ENCODE data around the gene RABIF.
A peak's percentile ranks its signal among the peaks of the same experiment; 100 is the strongest.

The RABIF gene

DNA sequence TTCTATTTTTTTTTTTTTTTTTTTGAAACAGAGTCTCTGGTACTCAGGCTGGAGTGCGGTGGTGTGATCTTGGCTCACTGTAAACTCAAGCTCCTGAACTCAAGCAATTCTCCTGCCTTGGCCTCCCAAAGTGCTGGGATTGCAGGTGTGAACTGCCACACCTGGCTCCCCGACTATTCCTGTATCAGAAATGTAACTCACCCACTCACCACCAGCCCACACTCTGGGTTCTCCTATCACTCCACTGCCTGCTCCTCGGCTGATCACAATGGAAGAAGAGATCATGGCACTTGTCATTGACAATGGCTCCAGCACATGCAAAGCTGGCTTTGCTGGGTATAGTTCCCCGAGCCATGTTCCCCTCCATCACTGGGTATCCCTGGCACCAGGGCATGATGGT, 15.9 kb downstream of the RABIF start:
- DNase-seq (ENCODE audit: low read depth): no peak

DNA sequence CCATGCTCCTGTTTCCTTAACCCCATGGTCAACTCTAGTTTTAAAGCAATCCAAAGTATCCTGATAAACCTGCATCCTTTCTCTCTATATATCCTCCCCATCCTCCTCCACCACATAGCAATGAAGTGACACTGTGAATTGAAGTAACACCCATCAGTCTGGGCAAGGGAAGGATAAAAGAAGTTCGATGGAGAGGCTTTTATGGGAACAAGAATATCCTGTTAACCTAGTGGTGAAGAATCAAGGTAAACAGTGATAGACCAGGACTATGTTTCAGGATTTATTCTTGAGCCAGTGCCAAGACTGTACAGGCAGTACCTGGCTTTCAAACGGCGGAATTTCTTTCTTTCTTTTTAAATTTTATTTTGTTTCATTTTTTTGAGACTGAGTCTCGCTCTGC, 17.6 kb downstream of the RABIF start:
- no peak for DNase-seq (ENCODE audit: low read depth)

DNA sequence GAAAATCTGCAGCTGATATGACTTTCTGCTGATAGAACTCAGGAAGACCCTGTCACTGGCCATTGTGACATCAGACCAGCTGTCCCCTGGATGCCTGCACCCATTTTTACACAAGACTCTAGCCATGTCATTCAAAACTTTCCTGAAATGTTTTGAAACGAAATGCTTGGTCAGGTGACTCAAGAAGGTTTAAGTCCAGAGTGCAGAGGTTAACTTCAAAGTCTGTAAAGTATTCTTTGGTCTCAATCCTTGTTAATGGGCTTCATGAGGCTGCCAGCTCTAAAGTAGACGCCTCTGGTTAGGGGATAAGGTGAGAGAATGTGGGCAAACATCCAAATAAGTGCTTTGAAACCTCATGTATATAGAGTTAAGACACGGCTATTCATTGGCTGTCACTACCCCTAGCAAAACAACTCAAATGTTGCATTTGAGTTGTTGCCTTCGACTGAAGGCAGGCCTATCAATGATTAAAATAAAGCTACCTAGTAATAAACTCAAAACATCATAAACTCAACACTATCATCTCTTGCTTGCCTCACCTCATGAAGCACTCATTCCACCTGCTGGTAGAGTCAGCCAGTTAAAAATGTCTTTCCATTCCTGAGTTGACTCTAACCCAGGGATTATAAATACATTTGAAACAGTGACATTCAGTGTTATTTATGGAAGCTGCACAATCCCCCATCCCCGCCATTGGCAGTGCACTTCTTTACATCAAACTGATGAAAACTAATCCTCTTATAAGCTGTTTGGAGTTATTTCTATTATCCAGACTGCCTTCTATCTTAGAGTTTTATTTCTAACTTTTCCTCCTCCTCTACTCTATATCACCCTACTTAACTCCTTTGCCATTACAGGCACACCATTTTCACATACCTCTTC, 26.0 kb downstream of the RABIF start:
- no peak for DNase-seq (ENCODE audit: low read depth)

DNA sequence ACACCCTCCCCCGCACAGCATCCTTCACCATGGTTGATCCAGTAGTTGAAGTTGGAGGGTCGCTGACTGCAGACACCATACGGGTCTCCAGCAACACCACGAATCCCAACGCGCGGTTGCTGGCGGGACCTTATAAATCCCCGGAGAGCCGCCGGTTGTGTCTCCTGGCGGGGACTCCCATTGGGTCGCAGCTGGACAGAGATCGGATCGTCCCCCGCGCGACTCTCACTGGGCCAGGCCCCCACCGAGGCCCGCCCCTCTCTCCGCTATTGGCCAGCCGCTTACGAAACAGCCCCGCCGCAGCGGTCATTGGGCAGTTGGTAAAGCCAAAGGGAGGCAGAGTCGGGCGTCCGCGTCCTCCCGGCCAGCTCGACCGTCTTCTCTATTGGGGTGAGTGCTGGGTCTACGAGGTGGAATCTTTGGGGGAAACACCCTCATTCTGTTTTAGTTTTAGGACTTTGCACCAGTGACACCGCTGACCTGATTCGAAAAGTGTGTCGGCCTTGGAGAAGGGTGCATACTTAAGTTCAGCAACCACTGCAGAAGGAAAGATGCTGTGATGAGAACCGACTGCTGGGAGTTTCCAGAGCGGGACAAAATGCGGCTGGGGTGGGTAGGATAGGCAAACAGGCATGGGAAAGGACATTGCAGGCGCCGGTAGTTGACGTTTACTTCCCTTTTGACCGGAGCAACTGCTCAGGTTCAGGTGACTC, 27.4 kb downstream of the RABIF start:
- DNase-seq (ENCODE audit: low read depth): no peak

DNA sequence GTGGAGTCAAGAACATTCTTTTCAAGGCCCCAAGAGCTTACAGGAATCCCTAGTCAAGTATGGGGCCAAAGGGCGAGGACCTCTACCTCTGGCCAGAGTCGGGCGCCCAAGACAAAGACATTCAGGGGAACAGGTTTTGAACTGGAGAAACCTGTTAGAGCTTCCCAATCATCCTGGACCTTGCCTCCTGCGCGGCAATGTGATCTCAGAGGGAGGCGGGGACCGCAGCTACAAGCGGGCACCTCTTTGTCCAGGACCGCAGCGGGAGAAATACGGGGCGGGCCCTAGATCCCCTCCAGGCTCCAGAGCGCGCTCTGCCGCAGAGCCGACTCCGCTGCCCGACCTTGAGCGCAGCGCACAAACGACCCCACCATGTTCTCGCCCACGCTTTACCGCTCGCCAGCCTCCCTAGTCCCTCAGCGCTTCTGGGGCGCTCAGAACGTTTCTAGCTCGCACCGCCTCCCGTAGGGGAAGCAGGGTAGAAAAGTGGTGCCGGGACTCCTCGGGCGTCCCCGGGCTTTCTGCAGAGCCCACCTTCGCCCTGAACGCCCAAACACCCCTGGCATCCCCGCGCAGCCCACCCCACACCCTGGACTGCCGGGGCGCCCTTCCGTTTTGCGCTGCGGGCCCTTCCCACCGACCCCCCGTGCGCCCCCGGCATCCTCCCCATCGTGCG, 28.1 kb downstream of the RABIF start:
- DNase-seq (ENCODE audit: low read depth): peak; percentile 8

DNA sequence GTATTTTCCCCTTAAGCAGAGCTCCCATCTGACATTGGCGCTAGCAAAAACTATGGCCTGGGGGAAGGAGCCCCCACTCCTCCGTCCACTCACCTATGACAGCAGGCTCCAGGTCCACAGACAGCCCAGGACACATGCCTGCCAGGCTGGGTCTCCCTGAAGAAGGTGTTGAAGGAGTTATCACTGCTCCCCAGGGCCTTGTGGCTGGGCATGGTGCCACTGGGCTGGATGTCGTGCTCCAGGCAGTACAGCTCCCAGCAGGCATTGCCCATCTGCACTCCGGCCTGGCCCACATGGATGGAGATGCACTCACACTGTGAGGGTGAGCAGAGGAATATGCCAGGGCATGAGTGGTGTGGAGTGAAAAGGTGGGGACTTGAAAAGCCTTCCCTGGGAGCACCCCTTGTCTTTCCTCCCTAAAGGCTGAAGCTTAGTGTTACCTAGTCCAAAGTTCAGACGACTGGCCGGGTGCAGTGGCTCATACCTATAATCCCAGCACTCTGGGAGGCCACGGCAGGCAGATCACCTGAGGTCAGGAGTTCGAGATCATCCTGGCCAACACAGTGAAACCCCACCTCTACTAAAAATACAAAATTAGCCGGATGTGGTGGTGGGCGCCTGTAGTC, 30.0 kb downstream of the RABIF start:
- DNase-seq (ENCODE audit: low read depth): no peak

DNA sequence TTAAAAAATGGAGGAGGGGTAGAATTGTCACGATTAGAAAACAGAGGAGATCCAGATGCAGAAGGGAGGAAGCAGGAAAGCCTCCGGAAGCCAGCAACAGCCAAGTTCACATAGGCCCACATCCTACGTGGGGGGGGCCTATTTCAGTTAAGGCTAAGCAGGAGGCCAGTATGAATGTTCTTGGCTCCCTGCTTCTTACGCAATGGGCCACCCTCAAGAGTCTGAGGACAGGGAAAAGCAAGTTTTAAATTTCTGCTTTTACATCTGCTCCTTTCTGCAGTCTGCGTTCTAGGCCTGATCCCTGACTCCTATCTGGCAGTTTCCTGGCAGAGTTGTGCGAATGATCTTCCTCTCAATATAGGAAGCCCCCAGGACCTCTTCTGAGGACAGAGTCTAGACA, 30.6 kb downstream of the RABIF start:
- DNase-seq (ENCODE audit: low read depth): no peak

DNA sequence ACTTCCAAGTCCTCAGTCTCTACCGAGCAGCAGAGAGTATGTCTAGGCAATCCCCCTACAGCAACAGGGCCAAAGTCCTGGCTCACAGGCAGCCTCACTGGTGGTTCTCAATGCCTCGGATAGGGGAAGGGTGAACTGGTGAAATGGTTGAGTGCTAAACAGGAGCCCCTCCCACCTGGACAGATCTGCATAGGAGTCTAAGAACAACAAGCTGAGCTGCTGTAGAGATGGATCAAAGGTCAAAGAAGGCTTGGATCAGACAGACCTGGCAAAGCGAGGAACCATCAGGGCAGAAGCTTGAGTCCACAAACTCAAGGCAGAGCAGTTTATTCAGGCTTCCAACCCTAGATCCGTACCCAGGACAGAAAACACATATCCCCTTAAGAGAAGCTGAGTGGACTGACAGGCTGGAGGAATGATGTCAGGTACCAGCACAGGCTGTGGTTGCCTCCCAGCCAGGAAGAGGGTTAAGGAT, 31.8 kb downstream of the RABIF start:
- DNase-seq (ENCODE audit: low read depth): no peak

DNA sequence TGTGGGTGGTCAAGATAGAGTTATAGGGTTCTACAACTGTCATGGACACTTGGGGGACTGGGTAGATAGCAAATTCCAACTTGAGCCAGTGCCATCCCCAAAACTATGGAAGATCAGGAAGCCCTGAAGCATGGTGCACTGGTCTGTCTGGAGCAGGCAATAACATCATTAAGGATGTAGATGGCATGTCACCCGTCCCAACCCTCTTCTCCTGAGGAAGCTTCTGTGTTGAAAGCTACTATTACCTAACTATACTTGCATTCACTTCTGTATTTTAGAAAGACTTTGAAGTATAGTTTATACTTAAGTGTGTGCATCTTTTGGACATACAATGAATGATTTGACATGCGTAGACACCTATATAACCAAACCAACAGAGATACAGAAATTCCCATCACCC, 32.9 kb downstream of the RABIF start:
- DNase-seq (ENCODE audit: low read depth): no peak

DNA sequence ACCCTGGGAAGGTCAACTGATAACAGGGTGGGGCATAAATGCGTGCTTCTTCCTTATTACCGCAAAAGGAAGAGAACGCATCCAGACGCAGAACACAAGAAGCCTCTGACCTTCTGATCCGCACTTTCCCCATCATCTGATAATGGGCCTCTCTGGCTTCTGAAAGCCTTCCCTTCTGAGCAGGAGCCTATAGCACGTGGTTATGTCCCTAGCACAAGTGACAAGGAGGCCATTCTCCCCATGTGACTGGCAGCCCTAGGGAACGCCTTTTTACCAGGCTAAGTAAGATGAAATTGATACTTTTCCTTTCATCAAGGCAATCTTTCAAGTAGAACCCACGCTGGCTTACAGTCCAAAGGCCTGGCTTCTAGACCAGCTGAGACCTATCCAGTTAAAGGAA, 34.2 kb downstream of the RABIF start:
- DNase-seq (ENCODE audit: low read depth): no peak

DNA sequence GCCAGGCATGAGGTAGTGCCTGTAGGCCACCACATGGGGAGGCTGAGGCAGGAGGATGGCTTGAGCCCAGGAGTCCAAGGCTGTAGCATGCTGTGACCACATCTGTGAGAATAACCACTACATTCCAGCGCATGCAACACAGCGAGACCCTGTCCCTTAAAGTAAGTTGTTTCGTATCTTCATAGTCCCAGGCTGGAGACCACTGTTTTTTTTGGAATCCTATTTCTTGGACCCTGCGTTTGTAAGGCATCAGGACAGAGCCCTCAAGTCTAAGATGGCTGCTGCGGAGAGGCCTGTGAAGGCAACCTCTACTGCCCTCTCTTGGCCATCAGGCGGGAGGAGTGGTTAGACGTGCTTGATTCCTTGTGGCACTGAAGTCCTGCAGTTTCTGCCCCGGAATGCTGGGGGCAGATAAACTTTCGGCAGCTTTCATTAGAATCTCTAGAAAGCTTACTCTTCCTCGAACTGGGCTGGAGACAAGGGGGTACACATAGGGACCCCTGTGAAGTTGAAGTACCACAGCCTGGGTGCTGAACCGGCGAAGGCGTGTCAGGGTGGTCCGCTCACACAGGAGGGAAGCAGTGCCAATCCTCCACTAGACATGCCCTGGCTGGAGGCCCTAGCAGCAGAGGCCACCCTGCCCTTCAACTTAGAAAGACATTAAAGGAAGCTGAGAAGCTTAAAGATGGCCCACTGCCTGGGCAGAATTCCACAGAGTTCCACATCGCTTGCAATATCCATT, 36.6 kb downstream of the RABIF start:
- no peak for DNase-seq (ENCODE audit: low read depth)

DNA sequence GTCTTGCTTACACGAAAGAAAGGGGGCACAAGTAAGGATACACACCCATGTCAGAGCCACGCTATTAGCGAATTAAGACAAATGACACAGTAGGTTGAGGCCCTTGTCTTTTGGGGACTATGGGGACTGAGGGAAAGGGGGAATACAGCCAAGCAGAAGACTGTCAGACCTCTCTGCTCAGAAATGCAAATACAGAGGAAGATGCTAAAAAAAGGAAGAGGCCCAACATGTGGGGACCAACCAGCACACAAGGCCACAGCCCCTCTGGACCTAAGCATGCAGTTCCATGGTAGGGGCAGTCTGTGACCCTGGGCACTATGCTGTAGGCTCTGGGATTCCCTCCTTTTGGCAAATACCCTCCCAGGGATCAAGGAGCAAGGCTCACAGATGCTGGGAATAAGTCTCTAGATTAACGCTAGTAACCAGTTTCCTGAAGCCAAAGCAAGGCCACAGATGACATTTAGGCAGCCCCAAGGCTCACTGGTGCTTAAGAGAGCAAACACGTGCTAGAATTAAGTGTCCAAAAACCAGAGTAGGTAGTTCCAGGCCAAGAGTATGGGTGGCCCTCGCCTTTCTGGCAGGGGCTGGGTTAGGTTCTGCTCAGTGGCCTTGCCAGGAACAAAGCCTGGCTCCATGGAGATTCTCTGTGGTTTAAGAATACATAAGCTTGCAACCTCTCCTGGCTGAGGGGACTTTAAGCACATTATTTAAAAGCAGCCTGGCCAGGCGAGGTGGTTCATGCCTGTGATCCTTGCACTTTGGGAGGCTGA, 38.2 kb downstream of the RABIF start:
- DNase-seq (ENCODE audit: low read depth): no peak

DNA sequence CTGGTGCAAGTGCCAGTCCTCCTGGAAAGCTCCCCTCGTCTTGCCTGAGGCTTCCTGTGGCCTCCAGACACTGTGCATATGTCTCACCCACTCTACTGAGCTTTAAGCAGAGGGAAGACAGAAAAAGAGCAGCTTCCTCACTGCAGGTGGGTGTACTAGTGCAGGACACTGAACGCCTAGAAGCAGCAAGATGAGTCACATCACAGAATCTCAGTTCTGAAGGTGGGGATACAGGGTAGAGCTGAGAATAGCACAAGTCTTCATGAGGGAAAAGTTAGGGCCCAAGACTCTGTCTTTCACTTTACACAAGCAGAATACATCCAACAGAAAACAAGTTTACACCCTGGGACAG, 40.8 kb downstream of the RABIF start:
- DNase-seq (ENCODE audit: low read depth): no peak

DNA sequence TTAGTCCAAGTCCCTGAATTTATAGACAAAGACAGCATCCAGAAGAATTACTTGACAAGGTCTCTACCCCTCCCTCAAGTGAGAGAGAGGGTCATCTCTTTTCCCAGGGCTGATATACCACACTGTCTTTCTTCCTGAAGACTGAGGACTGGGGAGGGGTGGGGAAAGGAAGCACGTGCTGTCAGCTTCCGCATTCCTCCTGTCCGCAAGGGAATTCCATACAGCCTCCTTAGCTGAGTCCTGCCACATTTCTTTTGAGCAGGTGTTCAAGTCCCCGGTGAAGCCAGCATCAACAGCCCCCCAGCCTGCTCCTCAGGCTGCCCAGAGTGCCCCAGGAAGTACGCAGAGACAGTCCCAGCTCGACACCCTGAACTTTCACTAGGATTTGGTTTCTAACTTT, 44.0 kb downstream of the RABIF start:
- no peak for DNase-seq (ENCODE audit: low read depth)

DNA sequence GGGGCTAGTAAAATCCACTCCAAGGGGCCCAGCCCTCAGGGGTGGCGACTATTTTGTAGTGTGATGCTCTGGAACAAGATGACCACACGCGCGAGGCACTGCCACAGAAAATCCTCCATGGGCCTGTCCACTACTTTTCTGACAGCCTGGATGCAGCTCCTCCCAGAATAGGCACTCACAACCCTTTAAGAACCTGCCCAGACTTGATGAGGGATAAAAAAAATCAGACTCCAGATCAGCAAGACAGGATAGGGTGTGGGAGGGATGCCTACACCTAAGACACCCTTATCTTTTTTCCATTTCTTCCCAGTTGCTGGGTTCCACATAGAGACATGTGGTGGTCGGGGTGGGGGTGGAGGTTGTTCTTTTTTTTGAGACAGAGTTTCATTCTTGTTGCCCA, 44.7 kb downstream of the RABIF start:
- DNase-seq (ENCODE audit: low read depth): no peak

DNA sequence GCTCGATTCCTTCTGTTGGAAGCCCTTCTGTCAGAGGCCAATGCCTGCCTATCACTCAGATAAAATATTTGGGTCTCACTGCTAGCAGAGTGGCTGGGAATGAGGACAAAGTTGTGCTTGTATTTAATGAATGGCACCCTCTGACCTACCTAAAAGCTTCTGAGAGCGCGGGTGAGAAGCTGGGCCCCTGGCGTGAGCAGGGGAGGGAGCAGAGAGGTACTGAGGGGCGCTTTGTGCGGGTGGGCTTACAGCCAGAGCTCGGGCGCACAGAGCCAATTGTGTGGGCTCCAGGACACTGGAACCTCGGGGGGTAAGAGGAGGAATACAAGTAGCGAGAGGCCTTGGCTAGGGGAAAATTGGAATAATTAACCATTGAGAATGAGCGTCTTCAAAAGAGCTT, 45.9 kb downstream of the RABIF start:
- no peak for DNase-seq (ENCODE audit: low read depth)

DNA sequence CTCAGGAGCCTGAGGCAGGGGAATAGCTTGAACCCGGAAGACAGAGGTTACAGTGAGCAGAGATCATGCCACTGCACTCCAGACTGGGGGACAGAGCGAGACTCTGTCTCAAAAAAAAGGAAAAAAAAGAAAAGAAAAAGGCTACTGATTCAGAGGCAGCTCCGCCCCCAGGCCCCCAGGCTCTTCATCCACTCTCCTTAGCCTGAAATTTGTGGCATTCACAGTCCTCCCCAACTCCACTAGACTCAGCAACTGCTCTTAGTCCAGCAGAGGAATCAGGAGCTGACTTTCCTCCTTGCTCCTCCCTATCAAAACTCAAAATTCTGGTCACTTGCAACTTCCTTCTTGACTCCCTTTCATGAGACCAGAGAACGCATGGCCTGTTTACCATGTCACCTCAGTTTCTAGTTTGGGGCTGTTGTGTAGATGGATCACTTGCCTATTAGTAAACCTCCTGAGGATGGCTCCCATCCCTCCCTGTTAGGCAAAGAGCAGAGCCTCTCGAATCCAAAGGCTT, 51.1 kb downstream of the RABIF start:
- no peak for DNase-seq (ENCODE audit: low read depth)

DNA sequence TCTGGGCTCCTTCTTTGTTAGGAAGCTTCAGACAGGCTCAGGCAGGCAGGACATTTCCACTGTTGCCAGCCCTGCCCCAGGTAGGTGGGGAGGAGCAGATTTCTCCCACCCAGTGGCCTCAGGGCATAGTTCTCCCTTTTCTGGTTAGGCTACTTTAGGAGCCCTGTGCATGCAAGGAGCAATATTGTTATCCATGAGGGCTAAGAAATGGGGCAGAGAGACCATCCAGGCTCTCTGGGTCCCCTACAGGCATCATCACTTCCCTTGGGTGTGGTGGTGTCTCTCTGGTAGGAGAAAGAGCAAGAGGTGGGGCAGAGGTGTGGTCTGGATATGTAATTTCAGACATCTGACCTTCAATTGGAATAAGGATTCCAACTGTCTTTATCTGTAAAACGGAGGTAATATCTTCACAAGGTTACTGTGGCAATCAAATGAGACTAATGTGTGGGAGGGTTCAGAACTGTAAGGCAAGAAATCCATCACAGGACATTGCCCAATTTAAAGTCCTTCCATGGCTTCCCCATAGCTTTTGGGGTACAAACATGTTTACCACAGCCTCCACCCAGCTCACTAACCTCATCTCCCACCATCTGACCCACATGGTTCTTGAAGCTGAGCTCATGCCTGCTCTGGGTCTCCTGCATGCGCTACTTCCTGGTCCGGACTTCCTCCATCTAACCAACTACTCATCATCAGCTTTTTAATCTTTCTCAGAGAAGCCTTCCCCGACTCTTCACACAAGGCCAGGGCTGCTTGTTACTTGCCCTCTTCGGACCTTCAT, 52.1 kb downstream of the RABIF start:
- DNase-seq (ENCODE audit: low read depth): no peak

DNA sequence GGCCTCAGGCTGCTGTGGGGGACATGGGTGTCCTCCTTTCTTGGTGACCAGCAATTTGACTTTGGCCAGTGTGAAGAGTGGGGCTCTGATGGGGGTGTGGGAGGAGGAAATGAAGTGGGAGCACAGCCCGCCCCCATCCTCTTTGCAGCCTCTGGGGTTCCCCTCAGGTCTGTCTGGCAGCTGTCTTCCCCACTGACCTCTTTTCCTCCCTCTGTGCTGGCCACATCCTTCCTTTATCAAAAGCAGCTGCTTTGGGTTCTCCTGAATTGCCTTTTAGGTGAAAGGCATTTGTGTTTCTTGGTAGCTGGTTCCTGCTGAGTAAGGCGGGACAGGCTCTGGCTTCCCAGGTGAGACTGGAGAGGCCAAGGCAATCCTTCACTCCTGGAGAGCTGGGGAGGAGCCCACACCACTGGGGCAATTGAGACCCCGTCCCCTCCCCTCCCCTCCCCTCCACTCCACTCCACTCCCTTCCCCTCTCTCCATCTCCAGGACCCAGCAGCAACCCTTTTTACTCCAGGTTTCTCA, 53.3 kb downstream of the RABIF start:
- no peak for DNase-seq (ENCODE audit: low read depth)
